NCI-H2107 treated with DMSO at 0.1 percent for 48 hours (cell line): Measurements from ENCODE around the gene C1orf159.
"Not testable (repeated sequence)": the region's sequence is repeated elsewhere in the genome, so short reads cannot be mapped to it uniquely, and the experiment has no call there.

ENCODE experiments used
- DNase-seq: peaks from one replicate; lab custom pipeline; 2025; ENCODE audit not compliant: unreplicated experiment; lab: John Stamatoyannopoulos, UW

C1orf159 gene

GRCh38 chr1:1150100-1150499 is 34.2 kb upstream of the C1orf159 start:
- no peak for DNase-seq

DNA sequence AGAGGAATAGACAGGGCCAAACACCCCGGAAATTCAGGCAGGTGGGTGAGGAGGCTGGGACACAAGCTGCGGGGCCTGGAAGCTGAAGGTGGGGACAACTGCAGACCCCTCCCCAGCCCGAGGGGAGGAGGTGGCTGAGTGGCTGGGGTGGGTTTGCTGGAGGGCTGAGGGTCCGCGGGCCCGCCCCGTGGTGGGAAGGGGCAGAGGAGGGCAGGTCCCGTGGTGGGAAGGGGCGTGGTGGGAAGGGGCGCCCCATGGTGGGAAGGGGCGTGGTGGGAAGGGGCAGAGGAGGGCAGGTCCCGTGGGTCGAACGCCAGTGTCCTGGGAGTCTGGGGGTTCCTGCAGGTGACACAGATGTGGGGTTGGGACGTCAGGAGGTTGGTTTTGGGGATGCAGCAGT is 33.5 kb upstream of the C1orf159 start:
- DNase-seq: no peak

DNA sequence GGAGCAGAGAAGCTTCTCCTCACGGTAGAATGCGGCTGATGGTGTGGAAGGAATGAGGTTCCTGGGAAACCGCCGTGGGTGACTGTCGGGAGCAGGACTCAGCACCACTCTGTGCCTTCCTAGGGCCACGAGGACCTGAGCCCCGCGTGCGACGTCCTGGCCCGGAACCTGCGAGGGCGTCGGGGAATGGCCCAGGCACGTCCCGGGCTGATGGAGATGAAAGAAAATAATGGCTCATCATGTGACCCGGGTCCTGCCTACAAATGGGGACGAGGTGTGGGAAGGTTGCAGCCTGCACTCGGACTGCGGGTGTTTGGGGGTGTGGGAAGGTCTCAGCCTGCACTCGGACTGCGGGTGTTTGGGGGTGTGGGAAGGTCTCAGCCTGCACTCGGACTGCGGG is 32.7 kb upstream of the C1orf159 start:
- no peak for DNase-seq

GRCh38 chr1:1148061-1148460 is 32.2 kb upstream of the C1orf159 start:
- DNase-seq: no peak

GRCh38 chr1:1146596-1146995 is 30.7 kb upstream of the C1orf159 start:
- no peak for DNase-seq

DNA sequence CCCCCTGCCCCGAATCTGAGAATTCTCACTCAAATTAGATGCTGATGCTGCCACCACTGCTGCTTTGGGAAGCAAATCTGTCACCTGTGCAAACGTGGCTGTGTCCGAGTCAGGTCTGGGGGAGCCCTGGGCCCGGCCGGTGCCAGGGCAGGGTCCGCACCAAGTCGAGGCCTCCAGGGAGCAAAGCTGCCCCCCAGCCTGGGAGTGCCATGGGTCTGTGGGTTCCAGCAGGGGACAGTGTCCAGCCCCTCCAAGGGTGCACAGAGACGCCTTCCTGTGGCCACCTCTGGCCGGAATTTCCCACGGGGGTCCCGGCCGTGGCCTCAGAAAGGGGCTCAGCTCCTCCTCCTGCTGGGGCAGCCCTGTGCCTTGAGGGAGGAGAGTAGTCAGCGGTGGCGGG is 30.1 kb upstream of the C1orf159 start:
- DNase-seq: no peak

DNA sequence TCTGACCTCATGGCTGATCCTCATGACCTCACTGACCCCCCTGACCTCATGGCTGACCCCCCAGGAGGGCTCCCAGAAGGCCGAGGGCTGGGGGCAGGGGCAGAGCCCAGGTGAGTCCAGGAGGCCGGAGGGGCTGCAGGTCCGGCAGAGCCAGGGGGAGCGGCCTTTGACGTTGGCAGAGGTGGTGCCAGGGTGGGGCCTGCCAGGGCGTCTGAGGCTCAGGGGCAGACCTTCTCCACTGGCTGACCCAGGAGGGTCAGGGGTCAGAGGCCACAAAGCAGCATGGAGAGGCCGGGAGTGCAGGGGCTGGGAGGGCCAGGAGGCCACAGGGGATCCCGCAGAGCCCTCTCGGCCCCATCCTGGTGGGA is 29.6 kb upstream of the C1orf159 start:
- DNase-seq: no peak

GRCh38 chr1:1144843-1145546 is 29.1 kb upstream of the C1orf159 start:
- no peak for DNase-seq

DNA sequence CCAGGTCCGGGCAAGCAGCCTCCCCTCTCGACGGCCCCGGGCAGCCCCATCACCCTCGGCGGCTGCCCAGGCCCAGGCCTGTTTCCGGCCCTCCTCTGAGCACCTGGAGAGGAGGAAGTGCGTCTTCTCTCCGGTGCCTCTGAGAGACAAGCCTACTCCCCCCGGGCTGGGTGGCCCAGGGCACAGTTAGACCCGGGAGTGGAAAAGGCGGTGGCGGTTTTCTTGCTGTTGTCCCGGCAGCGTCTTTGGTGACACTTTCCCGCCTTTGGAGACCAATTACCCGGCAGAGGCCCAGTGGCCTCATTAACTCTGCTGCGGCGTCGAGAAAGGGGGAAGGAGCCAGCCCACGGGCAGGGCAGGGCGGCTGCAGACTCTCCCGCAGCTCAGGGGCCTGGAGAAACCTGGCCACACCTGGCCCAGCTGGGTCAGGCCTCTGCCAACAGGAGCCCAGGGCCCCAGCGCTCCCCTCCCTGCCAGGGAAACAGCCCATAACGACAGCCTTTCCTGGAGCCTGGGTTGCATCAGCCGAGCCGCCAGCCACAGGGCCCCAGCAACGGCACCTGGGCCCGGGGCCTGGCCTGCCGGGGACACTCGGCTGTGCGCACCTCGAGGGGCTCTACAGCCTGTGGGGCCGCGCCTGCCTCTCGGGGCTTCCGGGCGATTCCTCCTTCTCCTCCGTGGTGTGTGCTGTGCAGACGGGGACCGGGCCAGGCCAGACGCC is 28.4 kb upstream of the C1orf159 start:
- DNase-seq: no peak

GRCh38 chr1:1143636-1144035 is 27.7 kb upstream of the C1orf159 start:
- no peak for DNase-seq

- no peak for DNase-seq
Measured at GRCh38 chr1:1142844-1143243, 27.0 kb upstream of the C1orf159 start.

DNA sequence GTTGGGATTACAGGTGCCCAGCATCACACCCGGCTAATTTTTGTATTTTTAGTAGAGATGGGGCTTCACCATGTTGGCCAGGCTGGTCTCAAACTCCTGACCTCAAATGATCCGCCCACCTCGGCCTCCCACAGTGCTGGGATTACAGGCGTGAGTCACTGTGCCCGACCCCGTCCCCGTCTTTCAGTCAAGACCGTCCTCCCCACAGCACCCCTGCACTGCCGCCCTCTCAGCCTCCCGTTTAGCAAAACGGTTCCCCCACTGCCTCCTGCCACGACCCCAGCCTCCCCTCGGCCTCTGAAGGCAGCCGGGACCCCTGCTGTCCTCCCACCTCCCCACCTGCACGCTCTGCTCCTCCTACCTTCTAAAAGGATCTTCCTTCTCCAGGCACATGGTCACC is 26.5 kb upstream of the C1orf159 start:
- not testable (repeated sequence) for DNase-seq

DNA sequence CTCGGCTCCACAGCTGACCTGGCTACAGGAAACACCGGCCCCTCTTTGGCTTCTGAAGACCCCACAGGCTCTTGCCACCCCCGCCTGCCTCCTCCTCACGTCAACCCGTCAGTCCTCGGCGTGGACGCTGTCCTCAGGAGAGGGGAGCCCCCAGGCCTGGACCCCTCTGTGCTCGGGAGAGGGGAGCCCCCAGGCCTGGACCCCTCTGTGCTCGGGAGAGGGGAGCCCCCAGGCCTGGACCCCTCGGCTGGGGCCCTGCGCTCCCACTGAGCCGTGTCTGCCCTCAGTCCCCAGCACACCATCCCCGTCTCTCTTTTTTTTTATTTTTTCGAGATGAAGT is 26.0 kb upstream of the C1orf159 start:
- DNase-seq: no peak

GRCh38 chr1:1141244-1141910 is 25.5 kb upstream of the C1orf159 start:
- no peak for DNase-seq

GRCh38 chr1:1140673-1141072 is 24.8 kb upstream of the C1orf159 start:
- no peak for DNase-seq

GRCh38 chr1:1137256-1138045 is 21.6 kb upstream of the C1orf159 start:
- no peak for DNase-seq

DNA sequence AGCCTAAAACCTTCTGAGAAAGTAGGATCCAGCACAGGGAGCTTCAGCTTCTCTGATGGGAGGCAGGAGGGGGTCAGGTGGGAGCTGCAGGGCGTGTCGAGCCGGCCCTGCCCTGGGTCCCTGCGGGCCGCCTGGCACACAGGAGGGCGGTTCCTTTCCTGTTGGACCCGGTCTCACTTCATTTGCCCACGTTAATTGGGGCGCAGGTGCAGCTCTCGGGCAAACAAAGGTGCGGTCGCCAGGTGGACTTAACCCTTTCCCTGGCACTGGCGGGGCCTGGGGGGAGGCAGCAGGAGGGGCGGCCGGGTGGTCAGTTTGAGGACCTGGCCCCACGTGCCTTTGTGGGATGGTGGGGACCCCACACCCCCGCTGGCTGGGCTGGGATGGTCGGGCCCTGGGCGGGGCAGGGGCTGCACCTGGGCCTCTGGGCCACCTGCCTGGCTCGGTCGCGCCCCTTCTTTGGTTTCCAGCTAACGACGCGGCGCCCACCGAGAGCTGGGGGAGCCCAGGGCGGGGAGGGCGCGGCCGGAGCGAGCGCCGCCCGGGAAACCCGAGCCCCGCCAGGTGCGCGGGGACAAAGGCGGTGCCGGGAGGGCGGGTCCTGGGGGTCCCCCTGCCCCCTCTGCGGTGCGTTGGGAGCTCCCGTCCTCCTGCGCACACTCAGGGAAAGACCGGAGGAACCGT is 20.8 kb upstream of the C1orf159 start:
- no peak for DNase-seq

DNA sequence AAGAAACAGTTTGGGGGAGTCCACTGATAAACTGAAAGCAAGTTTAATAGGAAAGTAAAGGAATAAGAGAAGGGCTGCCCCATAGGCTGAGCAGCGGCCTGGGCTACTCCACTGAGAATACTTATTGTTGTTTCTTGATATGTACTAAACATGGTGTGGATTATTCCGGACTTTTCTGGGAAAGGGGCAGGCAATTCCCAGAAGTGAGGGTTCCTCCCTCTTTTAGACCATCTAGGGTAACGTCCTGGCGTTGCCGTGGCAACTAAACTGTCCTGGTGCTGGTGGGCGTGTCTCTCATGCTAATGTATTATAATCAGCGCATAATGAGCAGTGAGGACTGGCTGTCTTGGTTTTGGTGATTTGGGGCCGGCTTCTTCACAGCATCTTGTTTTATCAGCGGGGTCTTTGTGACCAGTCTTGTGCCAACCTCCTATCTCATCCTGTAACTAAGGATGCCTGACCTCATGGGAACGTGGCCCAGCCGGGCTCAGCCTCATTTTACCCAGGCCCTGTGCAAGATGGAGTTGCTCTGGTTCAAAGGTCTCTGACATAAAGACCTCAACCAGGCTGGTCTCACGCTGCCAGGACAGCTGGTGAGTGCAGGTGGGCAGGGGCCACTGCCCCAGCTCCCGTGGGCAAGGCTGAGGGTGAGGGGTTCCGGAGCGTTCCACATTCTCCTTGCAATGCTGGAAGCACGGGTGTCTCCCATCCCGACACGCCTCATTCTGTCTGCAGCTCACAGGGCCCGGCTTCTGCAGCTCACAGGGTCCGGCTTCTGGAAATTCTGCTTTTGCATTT is 19.6 kb upstream of the C1orf159 start:
- no peak for DNase-seq

DNA sequence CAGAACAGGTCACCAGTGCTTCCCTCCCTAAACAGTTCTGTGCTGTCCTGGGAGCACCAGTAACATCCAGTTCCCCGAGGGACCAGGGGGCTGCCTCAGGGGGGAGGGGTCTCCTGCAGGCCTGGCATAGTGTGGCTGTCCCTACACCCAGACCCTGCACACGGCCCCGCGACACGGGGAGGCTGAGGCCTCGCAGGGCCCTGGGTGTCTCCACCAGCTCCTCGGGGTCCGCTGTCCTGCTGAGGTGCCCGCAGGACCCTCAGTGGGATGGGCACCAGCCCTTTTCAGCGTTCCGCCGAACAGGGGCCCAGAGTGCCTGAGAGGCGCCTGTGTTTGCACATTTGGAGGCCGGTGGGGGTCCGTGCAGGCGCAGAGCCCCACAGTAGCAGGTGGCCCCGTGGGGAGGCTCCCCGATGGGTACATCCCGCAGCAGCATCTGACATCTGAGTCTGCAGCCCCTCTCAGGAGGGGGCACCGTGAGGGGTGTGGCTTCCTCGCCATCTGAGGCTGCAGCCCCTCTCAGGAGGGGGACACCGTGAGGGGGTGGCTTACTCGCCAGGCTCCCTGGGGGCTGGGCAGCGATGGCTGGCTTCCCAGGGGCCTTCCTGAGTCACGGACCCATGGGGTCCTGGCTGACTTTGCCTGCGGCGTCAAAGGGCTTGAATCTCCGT is 18.5 kb upstream of the C1orf159 start:
- no peak for DNase-seq
